ENCODE measurements around the gene TTLL12.

DNA sequence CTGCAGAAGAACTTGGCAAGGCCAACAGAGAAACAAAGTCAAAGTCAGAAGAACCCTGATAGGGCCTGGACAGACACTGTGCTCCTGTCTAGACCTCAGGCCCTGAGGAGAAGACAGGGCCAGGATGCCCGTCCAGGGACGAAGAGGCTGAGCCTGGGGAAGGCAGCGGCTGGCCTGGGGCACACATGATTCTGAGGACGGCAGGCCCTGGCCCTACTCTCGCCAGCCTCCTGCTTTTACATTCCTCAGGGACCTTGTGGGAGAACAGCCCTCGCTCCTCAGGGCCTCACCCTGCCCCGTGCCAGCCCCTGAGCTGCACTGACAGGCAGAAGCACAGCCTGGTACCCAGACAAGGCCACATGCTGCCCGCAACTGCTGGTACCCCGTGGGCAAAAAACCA lies 43.6 kb upstream of the TTLL12 start:
- no peak for TF ChIP-seq ZFP30 (CRISPR knock-in tag; IDR thresholded peaks at IDR 0.05)
- TF ChIP-seq, protein P1, sequence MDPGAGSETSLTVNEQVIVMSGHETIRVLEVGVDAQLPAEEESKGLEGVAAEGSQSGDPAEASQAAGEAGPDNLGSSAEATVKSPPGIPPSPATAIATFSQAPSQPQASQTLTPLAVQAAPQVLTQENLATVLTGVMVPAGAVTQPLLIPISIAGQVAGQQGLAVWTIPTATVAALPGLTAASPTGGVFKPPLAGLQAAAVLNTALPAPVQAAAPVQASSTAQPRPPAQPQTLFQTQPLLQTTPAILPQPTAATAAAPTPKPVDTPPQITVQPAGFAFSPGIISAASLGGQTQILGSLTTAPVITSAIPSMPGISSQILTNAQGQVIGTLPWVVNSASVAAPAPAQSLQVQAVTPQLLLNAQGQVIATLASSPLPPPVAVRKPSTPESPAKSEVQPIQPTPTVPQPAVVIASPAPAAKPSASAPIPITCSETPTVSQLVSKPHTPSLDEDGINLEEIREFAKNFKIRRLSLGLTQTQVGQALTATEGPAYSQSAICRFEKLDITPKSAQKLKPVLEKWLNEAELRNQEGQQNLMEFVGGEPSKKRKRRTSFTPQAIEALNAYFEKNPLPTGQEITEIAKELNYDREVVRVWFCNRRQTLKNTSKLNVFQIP (CRISPR knock-in tag; IDR thresholded peaks at IDR 0.05; ENCODE audit: borderline replicate concordance, low read depth), result no peak
- TF ChIP-seq SNAI2 (CRISPR knock-in tag; IDR thresholded peaks at IDR 0.05), result no peak
- no peak for TF ChIP-seq CSRNP3 (CRISPR knock-in tag; IDR thresholded peaks at IDR 0.05)
- no peak for TF ChIP-seq ARNTL (CRISPR knock-in tag; IDR thresholded peaks at IDR 0.05; ENCODE audit: borderline replicate concordance, low read depth)

Data from SK-N-SH treated with all-trans-retinoic acid at 6 μM for 48 hours (cell line).